ENCODE data around the gene MCU.
"Not testable (repeated sequence)": the region's sequence is repeated elsewhere in the genome, so short reads cannot be mapped to it uniquely, and the experiment has no call there.

The MCU gene

DNA sequence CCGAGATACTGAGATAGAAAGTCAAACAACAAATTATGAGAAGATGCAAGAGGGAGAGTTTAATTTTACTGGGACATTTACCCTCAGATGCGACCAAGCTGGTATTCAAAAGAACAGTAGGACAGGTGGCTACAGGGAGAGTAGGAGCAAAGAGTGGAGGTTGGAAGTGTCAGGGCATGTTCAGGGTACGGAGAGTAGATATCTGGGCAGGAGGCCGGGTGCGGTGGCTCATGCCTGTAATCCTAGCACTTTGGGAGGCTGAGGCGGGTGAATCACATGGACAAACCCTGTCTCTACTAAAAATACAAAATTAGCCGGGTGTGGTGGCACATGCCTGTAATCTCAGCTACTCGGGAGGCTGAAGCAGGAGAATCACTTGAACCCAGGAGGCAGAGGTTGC lies 5.5 kb upstream of the MCU start:
- DNase-seq (ENCODE audit: low spot score), result not testable (repeated sequence)

DNA sequence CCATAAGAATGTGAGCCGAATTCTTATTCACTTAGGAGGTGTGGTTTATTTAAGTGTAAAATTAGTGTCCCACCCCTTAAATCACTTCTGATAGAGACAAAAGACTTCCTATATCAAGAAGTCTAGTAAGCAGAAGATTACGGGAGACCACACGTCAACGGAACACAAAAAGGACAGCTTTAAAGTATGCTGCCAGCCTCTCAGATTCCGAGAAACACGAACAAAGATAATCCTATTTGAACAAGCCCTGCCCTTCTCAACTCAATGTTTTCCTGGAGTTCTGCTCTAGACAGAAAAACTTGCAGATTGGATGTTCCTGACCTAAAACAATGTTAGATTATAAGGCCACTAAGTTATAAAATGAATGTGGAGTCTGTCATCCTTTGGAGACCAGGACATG lies 4.9 kb upstream of the MCU start:
- no peak for DNase-seq (ENCODE audit: low spot score)

DNA sequence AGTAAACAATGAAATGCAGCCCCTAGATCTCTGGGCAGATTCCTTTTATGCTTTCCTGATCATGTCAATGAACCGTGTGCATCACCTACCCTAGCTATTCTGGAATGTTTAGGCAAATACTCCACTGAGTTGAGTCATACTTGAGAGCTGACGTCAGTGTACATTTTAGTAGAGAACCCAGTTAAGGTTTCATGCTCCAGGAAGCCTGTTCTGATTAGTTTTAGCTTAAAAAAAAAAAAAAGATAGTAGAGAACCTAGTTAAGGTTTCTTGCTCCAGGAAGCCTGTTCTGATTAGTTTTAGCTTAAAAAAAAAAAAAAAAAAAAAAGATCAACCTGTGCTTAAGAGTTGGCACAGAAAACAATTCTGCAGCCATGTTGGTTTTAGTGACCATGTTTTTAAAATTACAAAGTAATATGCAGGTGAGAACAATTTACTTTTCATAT lies 3.7 kb upstream of the MCU start:
- no peak for DNase-seq (ENCODE audit: low spot score)

DNA sequence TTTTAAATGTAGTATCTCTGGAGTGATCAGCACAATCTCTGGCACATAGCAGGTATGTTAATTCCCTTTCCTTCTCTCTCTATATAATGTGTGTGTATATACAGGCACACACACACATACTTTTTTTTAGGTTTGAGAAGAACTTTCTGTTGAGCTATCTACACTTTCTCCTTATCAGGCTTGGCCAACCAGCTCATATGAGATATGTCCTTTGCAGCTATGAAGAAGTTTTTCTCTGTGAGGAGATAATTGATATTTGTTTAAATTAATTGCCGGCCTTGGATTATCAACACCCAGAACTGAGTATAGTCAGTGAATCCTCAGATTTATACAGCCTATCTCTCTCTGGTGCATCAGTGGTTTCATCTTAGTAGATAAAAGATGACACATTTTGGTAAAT lies 2.3 kb upstream of the MCU start:
- DNase-seq (ENCODE audit: low spot score), result no peak

DNA sequence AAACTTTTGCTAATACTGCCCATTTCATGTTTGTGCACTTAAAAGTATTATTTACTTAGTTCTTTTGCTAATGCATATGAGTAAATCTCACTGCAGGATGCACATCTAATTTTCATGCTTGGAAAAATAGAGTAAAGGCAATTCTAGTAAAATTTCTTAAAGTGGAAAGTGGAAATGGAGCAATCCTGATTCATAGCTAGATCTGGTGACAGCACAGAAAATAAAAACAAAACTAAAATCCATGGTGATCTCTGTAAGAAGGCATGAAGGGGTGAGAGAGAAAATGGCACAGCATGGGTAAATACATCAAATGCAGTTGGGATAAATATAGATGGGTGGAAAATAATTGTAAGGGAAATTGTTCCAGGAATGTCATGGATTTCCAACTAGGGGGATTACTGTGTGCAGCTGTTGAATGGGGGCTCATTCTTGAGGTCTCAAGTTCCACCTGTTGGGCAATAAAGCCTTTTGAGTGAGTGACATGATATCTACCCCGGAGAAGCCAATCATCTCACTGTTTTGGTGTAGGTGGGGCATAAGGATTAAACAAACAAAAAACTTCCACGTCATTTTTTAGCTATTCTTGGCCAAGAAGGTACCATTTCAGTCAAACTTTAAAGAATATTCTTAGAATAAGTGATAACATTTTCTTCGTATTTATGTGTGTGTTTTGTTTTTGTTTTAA lies 1.7 kb upstream of the MCU start:
- no peak for DNase-seq (ENCODE audit: low spot score)

DNA sequence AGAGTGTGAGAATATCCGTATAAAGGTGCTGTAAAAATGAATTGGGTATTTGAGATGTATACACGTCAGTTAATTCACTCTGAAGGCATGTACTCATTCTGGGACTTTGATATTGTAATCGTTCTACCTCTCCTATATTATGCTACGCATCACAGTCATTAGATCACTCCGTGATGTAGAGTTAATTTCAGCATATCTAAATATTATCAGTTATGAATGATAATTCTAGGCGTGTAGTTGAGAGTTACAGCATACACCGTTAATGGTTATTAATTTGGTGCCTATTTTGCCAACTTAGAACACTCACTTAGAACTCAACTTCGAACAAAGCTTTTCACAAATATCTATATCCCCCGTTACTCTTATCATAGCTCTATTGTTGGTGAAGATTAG lies 477 bp upstream of the MCU start:
- DNase-seq (ENCODE audit: low spot score), result no peak

DNA sequence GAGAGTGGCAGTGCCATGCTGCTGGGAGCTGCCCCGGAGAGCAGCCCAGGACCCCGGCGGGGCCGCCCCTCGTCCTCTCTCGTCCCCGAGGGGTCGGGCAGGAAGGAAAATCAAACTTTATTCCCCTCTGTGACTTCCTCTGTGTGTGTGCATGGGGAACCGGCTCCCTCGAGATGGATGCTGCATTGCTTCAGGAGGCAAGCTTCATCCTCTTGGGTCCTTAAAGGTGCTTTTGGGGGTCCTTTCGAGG lies 726 bp downstream of the MCU start:
- DNase-seq (ENCODE audit: low spot score), result no peak

DNA sequence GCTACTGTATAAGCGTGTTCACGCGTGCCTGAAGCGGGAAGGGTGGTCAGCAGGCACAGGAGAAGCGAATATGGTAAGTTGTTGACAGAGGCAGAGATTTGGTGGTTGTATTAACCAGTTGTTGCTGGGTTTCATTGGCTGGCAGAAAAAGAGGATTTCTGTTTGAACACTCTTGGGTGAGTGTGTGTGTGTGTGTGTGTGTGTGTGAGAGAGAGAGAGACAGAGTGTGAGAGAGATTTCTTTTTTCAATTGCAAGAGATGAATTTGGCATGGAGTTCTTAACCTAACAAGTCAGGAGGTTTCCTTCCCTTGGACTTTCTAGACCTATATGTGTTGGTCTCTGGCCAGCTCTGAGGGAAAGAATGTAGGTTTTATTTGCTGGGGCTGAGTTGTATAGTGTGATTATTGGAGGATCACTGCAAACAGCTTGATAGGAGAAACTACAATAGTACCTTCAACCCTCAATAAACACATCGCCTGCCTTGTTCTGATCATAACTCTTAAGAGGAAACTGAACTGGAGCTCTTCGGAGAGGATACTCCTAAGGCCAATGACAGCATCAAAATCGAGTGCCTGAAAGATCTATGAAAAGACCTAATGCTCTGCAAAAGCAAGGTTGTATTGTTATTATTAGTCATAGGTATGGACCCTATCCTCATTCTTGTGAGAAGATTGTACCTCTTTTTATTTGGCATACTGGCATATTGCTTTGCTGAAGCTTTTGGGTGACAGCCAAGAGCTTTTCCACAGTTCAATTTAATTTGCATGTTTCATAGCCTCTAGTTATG lies 1.2 kb downstream of the MCU start:
- DNase-seq (ENCODE audit: low spot score), result peak; percentile 12

DNA sequence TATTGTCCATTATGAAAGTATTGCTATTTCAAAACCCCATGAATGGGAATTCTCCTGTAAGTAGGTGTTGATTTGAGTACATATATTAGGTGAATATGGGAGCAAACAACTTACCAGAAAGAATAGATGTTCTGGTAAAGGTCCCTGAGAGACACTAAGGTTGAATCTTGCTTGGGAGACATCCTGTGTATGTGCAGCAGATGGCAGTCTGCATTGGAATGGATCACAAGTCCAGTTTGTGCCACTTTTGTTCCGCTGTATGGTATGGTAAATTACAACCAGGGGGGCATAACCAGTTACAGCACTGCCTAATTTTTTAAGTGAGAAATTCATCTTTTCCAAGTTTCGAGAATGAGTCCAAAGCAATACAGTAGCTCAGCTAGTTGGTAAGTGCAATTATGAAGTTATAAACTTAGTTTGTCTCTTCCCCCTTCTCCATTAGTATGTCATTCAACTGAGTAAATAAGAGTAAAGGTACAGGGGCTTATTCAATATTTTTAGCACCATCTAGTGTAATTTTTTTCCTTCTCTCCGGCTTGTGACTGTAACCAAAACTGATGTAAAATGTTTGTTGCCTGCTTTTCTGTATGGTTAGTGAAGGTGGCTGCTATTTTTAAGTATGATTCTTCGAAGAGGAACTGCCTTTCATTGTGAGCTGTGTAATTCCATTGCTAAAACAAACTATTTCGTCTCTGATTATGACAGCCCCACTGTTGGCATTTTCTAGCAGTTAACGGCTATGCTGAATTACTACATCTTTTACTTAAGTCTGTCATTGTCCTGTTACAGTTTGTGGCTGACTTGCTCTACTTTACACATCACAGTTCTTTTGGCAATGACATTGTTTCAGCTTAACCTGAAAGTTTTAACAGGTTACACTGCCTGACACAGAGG lies 2.8 kb downstream of the MCU start:
- DNase-seq (ENCODE audit: low spot score), result no peak

DNA sequence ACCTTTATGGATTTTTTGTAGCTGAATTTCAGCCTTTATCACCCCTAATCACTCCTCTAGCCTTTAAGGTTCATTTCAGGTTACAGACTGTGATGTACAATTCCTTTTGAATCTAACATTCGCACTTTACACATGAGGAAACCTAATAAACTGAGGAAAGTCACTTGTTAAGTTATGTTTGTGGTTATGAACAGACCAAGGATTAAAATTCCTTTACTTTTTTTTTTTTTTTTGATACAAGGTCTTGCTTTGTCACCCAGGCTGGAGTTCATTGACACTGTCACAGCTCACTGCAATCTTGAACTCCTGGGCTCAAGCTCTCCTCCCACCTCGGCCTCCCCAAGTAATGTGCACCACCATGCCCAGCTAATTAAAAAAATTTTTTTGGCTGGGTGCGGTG lies 3.6 kb downstream of the MCU start:
- DNase-seq (ENCODE audit: low spot score), result no peak

DNA sequence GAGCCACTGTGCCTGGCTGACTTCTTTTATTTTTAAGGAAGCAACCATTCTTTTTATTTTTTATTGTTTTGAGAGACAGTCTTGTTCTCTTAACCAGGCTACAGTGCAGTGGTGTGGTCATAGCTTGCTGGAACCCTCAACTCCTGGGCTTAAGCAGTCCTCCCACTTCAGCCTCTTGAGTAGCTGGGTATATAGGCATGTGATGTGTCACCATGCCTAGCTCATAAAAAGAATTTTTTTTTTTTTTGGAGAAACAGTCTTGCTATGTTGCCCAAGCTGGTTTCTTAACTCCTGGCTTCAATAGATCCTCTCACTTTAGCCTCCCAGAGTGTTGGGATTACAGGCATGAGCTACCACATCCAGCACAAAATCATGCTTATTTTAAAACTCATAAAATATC lies 5.8 kb downstream of the MCU start:
- DNase-seq (ENCODE audit: low spot score), result no peak

DNA sequence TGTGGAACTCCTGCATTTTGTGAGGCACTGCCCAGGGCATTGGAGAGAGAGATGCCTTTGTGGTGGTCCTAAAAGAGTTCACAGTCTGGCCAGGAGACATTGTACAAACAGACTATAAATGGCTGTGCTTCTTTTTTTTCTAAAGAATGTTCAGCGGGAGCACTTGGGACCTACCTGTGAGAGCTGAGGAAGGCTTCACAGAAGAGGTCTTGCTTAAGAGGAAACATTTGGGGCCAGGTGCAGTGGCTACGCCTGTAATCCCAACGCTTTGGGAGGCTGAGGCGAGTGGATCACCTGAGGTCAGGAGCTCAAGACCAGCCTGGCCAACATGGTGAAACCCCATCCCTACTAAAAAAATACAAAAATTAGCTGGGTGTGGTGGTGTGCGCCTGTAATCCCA lies 10.5 kb downstream of the MCU start:
- DNase-seq (ENCODE audit: low spot score), result not testable (repeated sequence)

DNA sequence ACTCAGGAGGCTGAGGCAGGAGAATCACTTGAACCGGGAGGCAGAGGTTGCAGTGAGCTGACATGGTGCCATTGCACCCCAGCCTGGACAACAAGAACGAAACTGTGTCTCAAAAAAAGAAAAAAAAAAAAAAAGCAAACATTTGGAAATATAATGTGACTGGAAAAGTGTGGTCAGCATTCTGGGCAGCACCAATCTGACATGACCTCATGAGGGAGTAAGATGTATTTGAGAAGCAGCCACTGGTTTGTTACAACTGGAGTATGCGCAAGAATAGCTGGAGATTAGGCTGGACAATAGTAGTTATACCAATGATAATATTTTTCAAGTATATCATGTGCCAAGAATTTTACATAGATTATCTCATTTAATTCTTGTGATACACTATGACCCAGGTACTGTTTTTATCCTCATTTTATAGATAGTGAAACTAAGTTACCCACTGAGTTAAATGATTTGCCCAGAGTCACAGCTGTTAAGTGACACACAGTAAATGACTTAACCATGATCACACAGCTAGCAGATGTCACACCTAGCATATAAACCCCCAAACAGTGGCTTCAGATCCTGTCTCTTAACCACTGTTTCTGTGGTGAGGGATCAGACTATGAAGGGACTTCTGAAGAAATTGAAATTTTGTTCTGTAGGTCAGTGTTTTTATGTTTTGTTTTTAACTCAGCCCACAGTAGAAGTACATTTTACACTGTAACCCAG lies 11.1 kb downstream of the MCU start:
- DNase-seq (ENCODE audit: low spot score), result no peak

DNA sequence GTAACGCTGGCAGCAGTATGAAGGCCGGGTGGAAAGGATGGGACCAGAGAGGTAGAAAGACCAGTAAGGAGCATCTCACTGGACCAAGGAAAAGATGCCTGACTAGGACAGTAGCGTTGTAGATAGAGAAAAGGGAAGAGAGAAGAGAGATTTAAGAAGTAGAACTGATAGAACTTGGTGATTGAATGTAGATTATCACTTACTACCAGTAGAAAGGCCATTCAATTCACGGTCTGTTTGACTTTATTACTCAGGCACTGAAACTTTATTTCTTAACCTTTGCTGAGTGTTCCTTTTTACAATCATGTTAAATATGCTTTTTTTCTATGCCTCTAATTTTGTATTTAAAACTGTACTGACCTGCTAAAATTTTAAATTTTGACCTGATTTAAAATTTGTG lies 12.2 kb downstream of the MCU start:
- no peak for DNase-seq (ENCODE audit: low spot score)

DNA sequence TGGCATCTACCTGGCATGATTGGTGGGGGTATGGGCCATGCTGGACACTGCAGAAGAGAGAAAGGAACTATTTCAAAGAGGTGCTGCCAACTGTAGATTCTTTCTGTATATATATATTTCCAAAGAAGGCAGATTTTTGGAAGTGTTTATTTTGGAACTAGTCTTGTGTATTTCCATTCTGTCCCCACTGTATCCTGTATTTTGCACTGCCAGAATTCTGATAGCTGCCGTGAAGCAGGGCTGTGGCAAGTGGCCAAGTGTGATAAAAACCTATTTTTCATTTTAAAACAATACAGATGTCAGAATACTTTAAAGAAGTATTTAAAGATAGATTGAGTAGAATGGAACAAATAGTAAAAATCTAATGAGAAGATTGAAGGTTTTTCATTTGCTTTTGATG lies 17.1 kb downstream of the MCU start:
- no peak for DNase-seq (ENCODE audit: low spot score)

DNA sequence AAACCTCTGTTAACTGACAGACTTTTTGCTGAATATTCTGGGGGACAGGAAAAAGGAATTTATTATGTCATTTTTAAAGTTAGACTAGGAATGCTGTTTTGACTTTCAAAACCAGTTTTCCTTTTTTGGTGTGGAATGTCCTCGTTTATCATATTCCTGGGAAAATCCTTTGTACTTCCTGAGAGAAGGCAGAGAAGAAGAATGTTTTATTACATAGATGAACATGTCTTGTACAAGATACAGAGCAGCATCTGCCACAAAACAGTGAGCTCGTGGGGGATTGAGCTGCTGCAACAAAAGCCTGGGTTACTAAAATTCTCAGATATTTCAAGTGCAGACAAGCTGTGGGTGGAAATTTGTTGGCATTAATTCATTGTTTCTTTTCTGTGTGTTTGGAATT lies 20.2 kb downstream of the MCU start:
- DNase-seq (ENCODE audit: low spot score), result no peak

DNA sequence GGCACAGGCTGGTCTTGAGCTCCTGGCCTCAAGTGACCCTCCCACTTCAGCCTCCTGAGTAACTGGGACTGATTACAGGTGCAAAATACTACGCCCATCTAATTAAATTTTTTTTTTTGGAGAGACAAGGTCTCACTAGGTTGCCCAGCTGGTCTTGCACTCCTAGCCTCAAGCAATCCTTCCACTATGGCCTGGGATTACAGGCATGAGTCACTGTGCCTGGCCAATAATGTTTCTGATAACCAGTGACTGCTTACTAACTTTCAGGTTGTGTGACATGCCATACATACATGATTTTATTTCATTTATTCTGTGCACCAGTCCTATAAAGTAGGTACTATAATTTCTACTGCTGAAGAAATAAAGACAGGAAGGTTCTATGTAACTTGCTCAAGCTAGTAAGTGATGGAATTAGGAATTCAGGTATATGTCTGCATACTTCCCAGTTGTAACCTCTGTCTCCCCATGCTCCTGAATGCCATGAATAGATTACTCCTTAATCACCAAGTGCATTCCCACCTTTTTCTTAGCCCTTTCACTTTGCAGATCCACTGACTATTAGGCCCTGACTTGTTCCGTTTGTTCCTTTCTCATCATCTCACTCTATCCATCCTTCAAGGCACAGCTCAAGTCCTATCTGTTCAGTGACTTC lies 28.1 kb downstream of the MCU start:
- DNase-seq (ENCODE audit: low spot score), result no peak

DNA sequence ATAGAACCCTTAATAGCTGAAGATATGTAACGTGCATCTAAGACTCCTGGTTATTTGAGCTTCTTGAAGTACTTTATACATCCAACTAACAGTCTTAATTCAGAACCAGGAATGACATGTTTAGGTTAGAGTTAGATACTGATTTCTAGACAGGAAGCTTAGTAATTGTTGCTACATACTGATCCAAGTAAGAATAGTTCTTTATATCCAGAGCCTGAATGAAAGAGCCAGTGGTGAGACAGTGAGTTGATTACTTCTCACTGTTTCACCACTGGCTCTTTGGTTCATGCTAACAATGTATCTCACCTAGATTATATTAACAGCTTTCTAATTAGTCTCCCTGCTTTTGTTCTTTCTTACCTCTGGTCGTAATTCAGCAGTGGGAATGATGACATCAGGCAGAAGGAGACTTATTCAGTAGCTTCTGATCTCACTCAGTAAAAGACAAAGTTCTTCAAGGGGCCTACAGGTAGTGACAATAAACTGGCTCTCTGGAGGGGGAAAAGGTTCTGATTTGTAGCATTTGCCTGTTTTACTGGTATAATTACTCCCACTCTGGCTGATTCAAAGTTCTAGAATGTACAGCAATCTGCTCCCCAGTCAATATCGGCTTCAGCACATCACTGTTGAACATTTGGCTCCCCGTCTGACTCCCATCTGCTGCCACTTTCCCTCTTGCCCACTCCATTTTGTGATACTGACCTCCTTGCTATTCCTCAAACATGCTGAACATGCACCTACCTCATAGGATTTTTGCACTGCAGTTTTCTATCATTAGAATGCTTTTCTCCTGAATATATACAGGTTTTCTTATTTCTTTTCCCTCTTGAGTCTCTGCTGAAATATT lies 29.1 kb downstream of the MCU start:
- no peak for DNase-seq (ENCODE audit: low spot score)

DNA sequence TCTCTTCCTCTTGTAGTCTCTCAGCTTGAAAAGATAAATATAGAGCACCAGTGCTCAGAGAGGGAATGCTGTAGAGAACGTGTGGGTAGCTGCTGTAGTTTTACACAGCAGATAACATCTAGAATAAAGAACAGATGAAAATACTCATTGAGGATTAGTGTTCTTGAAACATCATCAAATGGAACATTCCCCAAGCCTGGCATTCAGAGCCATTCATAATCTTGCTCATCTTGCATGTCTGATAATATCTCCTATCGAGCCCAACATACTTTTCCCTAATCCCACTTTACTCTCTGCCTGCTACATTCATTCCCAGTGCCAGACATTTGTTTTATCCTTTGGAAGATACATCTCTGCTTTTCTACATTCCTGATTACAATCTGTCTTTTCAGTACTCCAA lies 35.2 kb downstream of the MCU start:
- peak; percentile 13 for DNase-seq (ENCODE audit: low spot score)

DNA sequence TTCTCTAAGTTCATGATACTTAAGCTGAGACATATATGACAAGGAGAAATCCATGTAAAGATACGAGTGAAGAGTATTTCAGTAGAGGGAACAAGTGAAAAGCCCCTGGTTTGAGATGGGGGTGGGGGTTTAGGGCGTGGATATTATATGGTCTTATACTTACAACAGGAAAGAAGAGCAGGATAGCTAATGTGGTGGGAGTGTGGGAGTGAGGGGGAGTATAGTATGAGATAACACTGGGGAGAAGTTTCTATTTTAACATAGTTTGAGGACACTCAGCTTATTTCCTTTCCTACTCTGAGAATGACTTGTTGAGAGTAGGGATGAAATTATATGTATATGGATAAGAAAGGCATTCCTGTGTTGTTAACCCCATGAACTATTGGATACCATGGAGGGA lies 36.5 kb downstream of the MCU start:
- no peak for DNase-seq (ENCODE audit: low spot score)

DNA sequence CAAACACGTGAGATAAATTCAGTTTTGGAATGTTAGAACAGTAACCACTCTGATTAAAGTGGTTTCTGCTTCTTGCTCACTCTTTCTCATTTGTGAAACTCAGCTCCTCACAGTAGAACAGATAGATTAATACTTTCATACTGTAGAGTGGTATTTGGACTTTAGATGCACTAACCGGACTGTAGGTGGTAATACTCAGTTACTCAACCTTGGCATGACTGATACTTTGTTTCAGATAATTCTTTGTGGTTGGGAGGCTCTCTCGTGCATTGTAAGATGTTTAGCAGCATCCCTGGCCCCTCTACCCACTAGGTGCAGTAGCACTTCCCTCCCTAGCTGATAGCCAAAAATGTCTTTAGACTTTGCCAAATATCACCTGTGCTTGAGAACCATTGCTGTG lies 37.6 kb downstream of the MCU start:
- DNase-seq (ENCODE audit: low spot score), result no peak

All from SK-N-DZ (cell line).